ENCODE measurements around the gene HEYL. TPM values are rescaled to one million over a fixed set of nuclear protein-coding genes. Genes with fewer than 3 reads are reported as not detected.
A peak's percentile ranks its signal among the peaks of the same experiment; 100 is the strongest.

Gene HEYL
- total and polyA plus RNA-seq, 2 donors (not counting 1 experiment from before 2014, with no cell fraction given), result 1.3 TPM; not detected in 1

- no peak for TF ChIP-seq EZH2 (IDR thresholded peaks at IDR 0.05; ENCODE audit: low read length, missing control alignments)
- TF ChIP-seq CTCF (conservative IDR thresholded peaks at IDR 0.05 in 1 of 2, IDR thresholded peaks at IDR 0.05 in 1 of 2; ENCODE audit: low read depth in 1 of 2, low read length in 2 of 2), result no peak
- Histone ChIP-seq H3K27me3 (ENCODE audit: control insufficient read depth, insufficient read depth, low read length) (peaks cover 29% of the 10 kb centered on the region), H3K9ac (ENCODE audit: insufficient read depth, low read length) (no peak overlapping the region), H3K4me2 (ENCODE audit: extremely low read depth, insufficient read depth, low read length) (no peak overlapping the region), H3K9me3 (ENCODE audit: control insufficient read depth, insufficient read depth, low read depth, low read length) (no peaks in the 10 kb centered on the region), H3K36me3 (ENCODE audit: control insufficient read depth, insufficient read depth, low read length) (no peaks in the 10 kb centered on the region), H4K20me1 (ENCODE audit: control insufficient read depth, extremely low read depth, insufficient read depth, low read length) (no peaks in the 10 kb centered on the region), H3K27ac (ENCODE audit: insufficient read depth, low read length) (no peak overlapping the region), H2AFZ (ENCODE audit: low read length) (no peak overlapping the region), H3K4me1 (ENCODE audit: control insufficient read depth, extremely low read depth, insufficient read depth, low read length) (no peaks in the 10 kb centered on the region), H3K79me2 (ENCODE audit: control insufficient read depth, insufficient read depth, low read length) (no peaks in the 10 kb centered on the region), H3K4me3 (replicated peaks in 1 of 4; ENCODE audit: control extremely low read depth in 1 of 4, insufficient read depth in 1 of 4, low read depth in 3 of 4, low read length in 4 of 4) (no peak overlapping the region)
- no peak for DNase-seq (ENCODE audit: low read depth in 2 of 2)
These were observed 33.8 kb upstream of the HEYL start for GRCh38 chr1:39673215-39673614.

GRCh38 chr1:39672551-39672947, 33.1 kb upstream of the HEYL start:
- Histone ChIP-seq H3K27ac (ENCODE audit: insufficient read depth, low read length) (no peak overlapping the region), H3K9ac (ENCODE audit: insufficient read depth, low read length) (no peak overlapping the region), H3K79me2 (ENCODE audit: control insufficient read depth, insufficient read depth, low read length) (no peaks in the 10 kb centered on the region), H4K20me1 (ENCODE audit: control insufficient read depth, extremely low read depth, insufficient read depth, low read length) (no peaks in the 10 kb centered on the region), H2AFZ (ENCODE audit: low read length) (no peak overlapping the region), H3K36me3 (ENCODE audit: control insufficient read depth, insufficient read depth, low read length) (no peaks in the 10 kb centered on the region), H3K4me2 (ENCODE audit: extremely low read depth, insufficient read depth, low read length) (peak overlapping the region; percentile 37), H3K4me1 (ENCODE audit: control insufficient read depth, extremely low read depth, insufficient read depth, low read length) (no peaks in the 10 kb centered on the region), H3K27me3 (ENCODE audit: control insufficient read depth, insufficient read depth, low read length) (peaks cover 29% of the 10 kb centered on the region), H3K4me3 (replicated peaks in 1 of 4; ENCODE audit: control extremely low read depth in 1 of 4, insufficient read depth in 1 of 4, low read depth in 3 of 4, low read length in 4 of 4) (peak overlapping the region in 1 of 4 experiments; percentile 45), H3K9me3 (ENCODE audit: control insufficient read depth, insufficient read depth, low read depth, low read length) (no peaks in the 10 kb centered on the region)
- DNase-seq (ENCODE audit: low read depth in 2 of 2), result no peak
- peak; percentile 17 to 50 for TF ChIP-seq CTCF (conservative IDR thresholded peaks at IDR 0.05 in 1 of 2, IDR thresholded peaks at IDR 0.05 in 1 of 2; ENCODE audit: low read depth in 1 of 2, low read length in 2 of 2)
- no peak for TF ChIP-seq EZH2 (IDR thresholded peaks at IDR 0.05; ENCODE audit: low read length, missing control alignments)

- H2AFZ ChIP-seq (ENCODE audit: low read length), result no peak within 1 kb of the TSS
- no peaks in the 10 kb centered on the region for H3K36me3 ChIP-seq (ENCODE audit: control insufficient read depth, insufficient read depth, low read length)
- H3K9ac ChIP-seq (ENCODE audit: insufficient read depth, low read length), result no peak within 1 kb of the TSS
- H3K79me2 ChIP-seq (ENCODE audit: control insufficient read depth, insufficient read depth, low read length), result no peaks in the 10 kb centered on the region
- H3K9me3 ChIP-seq (ENCODE audit: control insufficient read depth, insufficient read depth, low read depth, low read length), result no peaks in the 10 kb centered on the region
- TF ChIP-seq EZH2 (IDR thresholded peaks at IDR 0.05; ENCODE audit: low read length, missing control alignments) (peak; percentile 7), CTCF (conservative IDR thresholded peaks at IDR 0.05 in 1 of 2, IDR thresholded peaks at IDR 0.05 in 1 of 2; ENCODE audit: low read depth in 1 of 2, low read length in 2 of 2) (no peak)
- H3K4me2 ChIP-seq (ENCODE audit: extremely low read depth, insufficient read depth, low read length), result peak within 1 kb of the TSS; percentile 72
- H3K27ac ChIP-seq (ENCODE audit: insufficient read depth, low read length), result no peak within 1 kb of the TSS
- peaks cover 29% of the 10 kb centered on the region for H3K27me3 ChIP-seq (ENCODE audit: control insufficient read depth, insufficient read depth, low read length)
- no peaks in the 10 kb centered on the region for H3K4me1 ChIP-seq (ENCODE audit: control insufficient read depth, extremely low read depth, insufficient read depth, low read length)
- peak in 1 of 2 donors; percentile 18 for DNase-seq (ENCODE audit: low read depth in 2 of 2)
- peak within 1 kb of the TSS in 3 of 4 experiments; percentile 9 to 45 (median 21) for H3K4me3 ChIP-seq (replicated peaks in 1 of 4; ENCODE audit: control extremely low read depth in 1 of 4, insufficient read depth in 1 of 4, low read depth in 3 of 4, low read length in 4 of 4)
- no peaks in the 10 kb centered on the region for H4K20me1 ChIP-seq (ENCODE audit: control insufficient read depth, extremely low read depth, insufficient read depth, low read length)
These were observed 32.5 kb upstream of the HEYL start, which contains the start of gene NT5C1A for GRCh38 chr1:39671793-39672550. Gene NT5C1A (minus strand): TSS chr1:39672107. CDS start chr1:39672038, 69 bp downstream.

Data from fibroblast of lung (primary cell).